A549 (cell line): ENCODE measurements around the gene SESN3. TPM values are rescaled to one million over a fixed set of nuclear protein-coding genes. Genes with fewer than 3 reads are reported as not detected.

Experiments used
- ATAC-seq, 2 experiments: fragments of 200-7000 bp in 1 of 2; fragments of >200 bp in 1 of 2; cut with Nextera tagmentation in 1 of 2; cut with Tn5 transposase in 1 of 2; 3 replicates each; pipeline versions ENCODE4 v1.8.0 to v1.9.1; 2018 to 2020; ENCODE audit warnings: mild to moderate bottlenecking in 1 of 2, moderate library complexity in 1 of 2
- CTCF ChIA-PET: fragments of 300-600 bp; sonication (Branson Sonifier 250); formaldehyde crosslinking; extraction: SDS; loops from one replicate; lab custom pipeline; 2021; ENCODE audit warnings: antibody characterized with exemption, inconsistent platforms; lab: Yijun Ruan, JAX
- POLR2A ChIA-PET: fragments of 350-600 bp; formaldehyde crosslinking; extraction: SDS; loops from one replicate; lab custom pipeline; 2021; ENCODE audit warnings: antibody characterized with exemption, inconsistent platforms; lab: Yijun Ruan, JAX
- DNase-seq, 2 experiments: peaks; one replicate each; pipeline versions ENCODE4 v3.0.0 to v3.0.0-alpha.2; 2011 to 2016; ENCODE audit warnings: low read depth in 1 of 2, low spot score in 1 of 2
- FAIRE-seq: peaks from 2 replicates; lab custom pipeline; 2011; peaks lifted over from hg19 to GRCh38; lab: Jason Lieb, UNC
- H3K27ac ChIP-seq, 2 experiments: fragments of >200 bp; sonication (Bioruptor Twin); formaldehyde crosslinking; 3 replicates each; pipeline ENCODE4 v1.5.1; 2016 to 2017
- H3K4me1 ChIP-seq: fragments of >200 bp; sonication (Bioruptor Twin); formaldehyde crosslinking; 3 replicates; pipeline ENCODE4 v1.6.1; 2016
- H3K4me2 ChIP-seq: fragments of >200 bp; sonication (Bioruptor Twin); formaldehyde crosslinking; 3 replicates; pipeline ENCODE4 v1.6.1; 2016
- H3K4me3 ChIP-seq: fragments of >200 bp; sonication (Bioruptor Twin); formaldehyde crosslinking; 3 replicates; pipeline ENCODE4 v1.5.1; 2016
- H3K9me3 ChIP-seq: fragments of >200 bp; sonication (Bioruptor Twin); formaldehyde crosslinking; 3 replicates; pipeline ENCODE4 v1.6.1; 2016
- CBX2 ChIP-seq: fragments of 200-600 bp; sonication (generic); IDR thresholded peaks from 2 replicates; pipeline ENCODE4 v1.6.1; 2016; ENCODE audit warnings: low read depth, mild to moderate bottlenecking, borderline replicate concordance
- CHD4 ChIP-seq: fragments of 200-600 bp; sonication (generic); IDR thresholded peaks from 2 replicates; pipeline ENCODE4 v1.6.1; 2016; ENCODE audit warnings: antibody characterized with exemption, mild to moderate bottlenecking, borderline replicate concordance
- FOXS1 ChIP-seq: fragments of 250-450 bp; sonication (Bioruptor Pico); IDR thresholded peaks from 2 replicates; pipeline ENCODE4 v1.5.0; 2020; ENCODE audit warnings: mild to moderate bottlenecking, moderate library complexity
- HOXB5 ChIP-seq: fragments of 250-450 bp; sonication (Bioruptor Pico); IDR thresholded peaks from 2 replicates; pipeline ENCODE4 v1.5.0; 2020; ENCODE audit warnings: mild to moderate bottlenecking, moderate library complexity
- JUN ChIP-seq, 2 experiments: fragments of >200 bp; sonication (Bioruptor Twin); formaldehyde crosslinking; IDR thresholded peaks; 2 replicates in 1 of 2; 3 replicates in 1 of 2; pipeline ENCODE4 v1.6.1; 2016 to 2017
- JUNB ChIP-seq: fragments of >200 bp; sonication (Bioruptor Twin); formaldehyde crosslinking; IDR thresholded peaks from 2 replicates; pipeline ENCODE4 v1.6.1; 2016
- KDM1A ChIP-seq: fragments of 200-600 bp; sonication (generic); IDR thresholded peaks from 2 replicates; pipeline ENCODE4 v1.6.1; 2016; ENCODE audit warnings: low read depth, mild to moderate bottlenecking
- KDM5A ChIP-seq: fragments of 200-600 bp; sonication (generic); IDR thresholded peaks from 2 replicates; pipeline ENCODE4 v1.6.1; 2016; ENCODE audit warnings: antibody characterized with exemption, mild to moderate bottlenecking
- MAFK ChIP-seq: fragments of 450-650 bp; IDR thresholded peaks from 2 replicates; pipeline ENCODE4 v1.6.1; 2014; ENCODE audit not compliant: partially characterized antibody
- NFE2L2 ChIP-seq: fragments of 150-350 bp; conservative IDR thresholded peaks from 2 replicates; pipeline ENCODE4 v1.6.1; 2014; ENCODE audit warnings: low read length
- NPAS2 ChIP-seq: fragments of 250-450 bp; sonication (Bioruptor Pico); IDR thresholded peaks from 2 replicates; pipeline ENCODE4 v1.8.0; 2022; ENCODE audit warnings: mild to moderate bottlenecking, moderate library complexity, borderline replicate concordance
- NR3C1 ChIP-seq: fragments of >200 bp; sonication (Bioruptor Twin); formaldehyde crosslinking; IDR thresholded peaks from 3 replicates; pipeline ENCODE4 v1.6.1; 2017
- RARB ChIP-seq: fragments of 250-450 bp; sonication (Bioruptor Pico); IDR thresholded peaks from 2 replicates; pipeline ENCODE4 v1.8.0; 2021; ENCODE audit warnings: mild to moderate bottlenecking, moderate library complexity
- RCOR1 ChIP-seq: fragments of 150-350 bp; IDR thresholded peaks from 2 replicates; pipeline ENCODE4 v1.6.1; 2014; ENCODE audit warnings: antibody characterized with exemption, low read length, low read depth
- RNF2 ChIP-seq: fragments of 200-600 bp; sonication (generic); IDR thresholded peaks from 2 replicates; pipeline ENCODE4 v1.6.1; 2016; ENCODE audit warnings: low read depth, mild to moderate bottlenecking, antibody characterized with exemption, moderate library complexity, borderline replicate concordance
- SREBF2 ChIP-seq: fragments of 450-650 bp; IDR thresholded peaks from 2 replicates; pipeline ENCODE4 v1.6.1; 2014; ENCODE audit warnings: mild to moderate bottlenecking, moderate library complexity
- TP53 ChIP-seq: fragments of 250-450 bp; sonication (Bioruptor Pico); IDR thresholded peaks from 2 replicates; pipeline ENCODE4 v1.5.0; 2021; ENCODE audit warnings: mild to moderate bottlenecking, moderate library complexity
- ZSCAN20 ChIP-seq: fragments of 250-450 bp; sonication (Bioruptor Pico); IDR thresholded peaks from 2 replicates; pipeline ENCODE4 v1.8.0; 2022; ENCODE audit warnings: mild to moderate bottlenecking, moderate library complexity
- WGBS: methylation state at CpG from one replicate; pipeline ENCODE4 v1.1.6; 2017; ENCODE audit errors: missing lambda C conversion rate; 5-methylcytosine and 5-hydroxymethylcytosine counted together
- polyA plus RNA-seq, 4 experiments: library from polyadenylated mRNA; depleted of rRNA in 3 of 4; stranded (reverse); fragments of >200 nt; fragmentation: RNase III in 1 of 4; extraction: RNeasy Plus Mini Kit Qiagen cat#74134 plus additional on column Dnase treatment in 1 of 4; gene quantifications; 2 replicates in 3 of 4; 3 replicates in 1 of 4; pipeline ENCODE4 v1.2.3, GENCODE V29; 2011 to 2017
- TF ChIP-seq, protein P1 (sequence below): fragments of >200 bp; sonication (Bioruptor Twin); formaldehyde crosslinking; IDR thresholded peaks from 3 replicates; pipeline ENCODE4 v1.6.1; 2016
- TF ChIP-seq, protein P2 (sequence below): IDR thresholded peaks from 2 replicates; pipeline ENCODE4 v1.6.1; 2012
- TF ChIP-seq, protein P3 (sequence below): fragments of >200 bp; sonication (Bioruptor Twin); formaldehyde crosslinking; IDR thresholded peaks from 3 replicates; pipeline ENCODE4 v1.5.1; 2016

The SESN3 gene
- polyA plus RNA-seq, 2 of the 4 experiments (the other 2 are of a cell fraction), result 0.35 to 3.6 TPM

DNA sequence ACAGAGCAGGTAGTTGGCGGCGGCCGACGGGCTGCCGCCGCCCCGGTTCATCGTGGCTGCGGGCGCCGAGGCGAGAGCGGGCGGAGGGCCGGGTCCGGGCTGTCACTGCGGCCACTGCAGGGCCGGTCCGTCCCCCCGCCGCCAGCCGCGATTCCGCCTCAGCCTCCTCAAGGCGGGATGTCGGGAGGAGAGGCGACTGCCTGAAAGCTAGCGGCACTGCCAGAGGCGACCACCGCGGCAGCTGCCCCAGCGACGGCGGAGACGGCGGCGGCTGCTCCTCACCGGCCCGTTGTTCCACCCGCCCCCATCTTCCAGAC is 234 bp downstream of the SESN3 start:
- no peak for TF ChIP-seq HOXB5 (CRISPR knock-in tag)
- TF ChIP-seq RARB (CRISPR knock-in tag), result no peak
- no peak for TF ChIP-seq NPAS2 (CRISPR knock-in tag)
- TF ChIP-seq KDM1A, result no peak
- no peak for TF ChIP-seq FOXS1
- no peak for TF ChIP-seq MAFK
- TF ChIP-seq, protein P1, sequence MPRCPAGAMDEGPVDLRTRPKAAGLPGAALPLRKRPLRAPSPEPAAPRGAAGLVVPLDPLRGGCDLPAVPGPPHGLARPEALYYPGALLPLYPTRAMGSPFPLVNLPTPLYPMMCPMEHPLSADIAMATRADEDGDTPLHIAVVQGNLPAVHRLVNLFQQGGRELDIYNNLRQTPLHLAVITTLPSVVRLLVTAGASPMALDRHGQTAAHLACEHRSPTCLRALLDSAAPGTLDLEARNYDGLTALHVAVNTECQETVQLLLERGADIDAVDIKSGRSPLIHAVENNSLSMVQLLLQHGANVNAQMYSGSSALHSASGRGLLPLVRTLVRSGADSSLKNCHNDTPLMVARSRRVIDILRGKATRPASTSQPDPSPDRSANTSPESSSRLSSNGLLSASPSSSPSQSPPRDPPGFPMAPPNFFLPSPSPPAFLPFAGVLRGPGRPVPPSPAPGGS, result no peak
- TF ChIP-seq, protein P2, sequence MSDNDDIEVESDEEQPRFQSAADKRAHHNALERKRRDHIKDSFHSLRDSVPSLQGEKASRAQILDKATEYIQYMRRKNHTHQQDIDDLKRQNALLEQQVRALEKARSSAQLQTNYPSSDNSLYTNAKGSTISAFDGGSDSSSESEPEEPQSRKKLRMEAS, result no peak
- TF ChIP-seq CBX2, result no peak
- no peak for TF ChIP-seq TP53 (CRISPR knock-in tag)
- TF ChIP-seq NR3C1, result no peak
- TF ChIP-seq, protein P3, sequence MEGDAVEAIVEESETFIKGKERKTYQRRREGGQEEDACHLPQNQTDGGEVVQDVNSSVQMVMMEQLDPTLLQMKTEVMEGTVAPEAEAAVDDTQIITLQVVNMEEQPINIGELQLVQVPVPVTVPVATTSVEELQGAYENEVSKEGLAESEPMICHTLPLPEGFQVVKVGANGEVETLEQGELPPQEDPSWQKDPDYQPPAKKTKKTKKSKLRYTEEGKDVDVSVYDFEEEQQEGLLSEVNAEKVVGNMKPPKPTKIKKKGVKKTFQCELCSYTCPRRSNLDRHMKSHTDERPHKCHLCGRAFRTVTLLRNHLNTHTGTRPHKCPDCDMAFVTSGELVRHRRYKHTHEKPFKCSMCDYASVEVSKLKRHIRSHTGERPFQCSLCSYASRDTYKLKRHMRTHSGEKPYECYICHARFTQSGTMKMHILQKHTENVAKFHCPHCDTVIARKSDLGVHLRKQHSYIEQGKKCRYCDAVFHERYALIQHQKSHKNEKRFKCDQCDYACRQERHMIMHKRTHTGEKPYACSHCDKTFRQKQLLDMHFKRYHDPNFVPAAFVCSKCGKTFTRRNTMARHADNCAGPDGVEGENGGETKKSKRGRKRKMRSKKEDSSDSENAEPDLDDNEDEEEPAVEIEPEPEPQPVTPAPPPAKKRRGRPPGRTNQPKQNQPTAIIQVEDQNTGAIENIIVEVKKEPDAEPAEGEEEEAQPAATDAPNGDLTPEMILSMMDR, result no peak
- no peak for TF ChIP-seq RCOR1
- TF ChIP-seq SREBF2, result no peak
- TF ChIP-seq RNF2, result no peak
- TF ChIP-seq KDM5A, result no peak
- no peak for TF ChIP-seq NFE2L2
- TF ChIP-seq CHD4, result no peak
- TF ChIP-seq JUN (IDR thresholded peaks at IDR 0.05), result no peak
- no peak for TF ChIP-seq JUNB
- ATAC-seq (peak; percentile 49 to 58), DNase-seq (peak in 1 of 2 experiments; percentile 7), FAIRE-seq (no peak)
- Histone ChIP-seq H3K4me1 (peaks cover 11% of the 10 kb centered on the region), H3K4me3 (peak overlapping the region; percentile 71), H3K27ac (peak overlapping the region; percentile 51 to 76; a peak in 5 of 6 replicates), H3K9me3 (no peaks in the 10 kb centered on the region), H3K4me2 (peak overlapping the region; percentile 85)
- POLR2A ChIA-PET, result interaction anchor here (0.8 to 1.3 kb wide), 3 partner anchors 14 to 164 kb away, joined by 3 to 4 read pairs (median 3); partner anchors contain the start of gene SRSF8
- CTCF ChIA-PET, result interaction anchor here (0.6 to 2.0 kb wide), 3 partner anchors 11 to 474 kb away, joined by 4 to 6 read pairs (median 4); no protein-coding TSS in a partner anchor
- no CpG with 5 or more reads among the region's 40 CpGs for WGBS

DNA sequence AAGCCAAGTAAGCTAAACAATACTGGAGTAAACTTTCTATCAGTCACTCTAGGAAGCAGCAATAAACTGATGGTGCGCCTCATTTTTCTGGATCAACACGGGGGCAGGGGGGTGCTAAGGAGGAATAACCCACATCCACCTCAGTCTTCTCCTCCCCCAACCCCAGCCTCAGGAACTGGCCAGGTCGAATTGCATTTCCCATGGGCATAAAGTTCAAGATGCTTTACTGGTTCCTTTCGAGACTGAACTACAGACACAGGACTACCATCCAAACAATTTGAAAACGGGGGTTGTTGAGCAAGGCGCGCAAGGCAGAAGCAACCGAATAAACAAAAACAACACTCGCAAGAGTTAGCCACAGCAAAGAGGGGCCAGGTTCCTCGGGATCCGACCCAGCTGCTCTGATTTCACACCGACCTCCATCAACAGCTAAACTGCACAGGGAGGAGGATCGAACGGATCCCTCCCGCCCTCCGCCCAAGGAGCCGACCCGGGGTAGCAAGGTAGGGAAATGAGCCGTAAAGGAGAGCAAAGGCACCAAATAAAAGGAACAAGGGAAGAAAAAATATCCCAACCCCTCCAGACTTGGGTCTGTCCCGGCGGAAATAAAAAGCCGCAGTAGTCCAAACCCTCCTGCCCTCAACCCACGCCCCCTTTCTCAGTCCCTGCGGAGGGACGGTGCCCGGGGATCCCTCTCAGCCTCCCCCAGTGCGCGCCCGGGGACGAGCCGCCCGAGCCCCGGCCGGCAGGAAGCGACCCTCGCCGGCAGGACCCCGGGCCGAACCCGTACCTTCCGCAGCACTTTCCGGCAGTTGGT is 801 bp downstream of the SESN3 start:
- ChIA-PET CTCF (interaction anchor here (1.8 to 2.0 kb wide), 2 partner anchors 11 to 475 kb away, joined by 4 to 6 read pairs; no protein-coding TSS in a partner anchor), POLR2A (interaction anchor here (1.3 kb wide), 1 partner anchor 163 kb away, joined by 3 read pairs; the partner anchor contains the start of gene SRSF8)
- no peak for FAIRE-seq
- Histone ChIP-seq H3K4me2 (peak overlapping the region; percentile 85), H3K27ac (peak overlapping the region; percentile 51 to 76; a peak in 5 of 6 replicates), H3K9me3 (no peaks in the 10 kb centered on the region), H3K4me3 (peak overlapping the region; percentile 71), H3K4me1 (peaks cover 11% of the 10 kb centered on the region)
- 0% methylated on average over 20 of the region's 42 CpGs for WGBS
- peak; percentile 1; the same call in 1 of the 2 replicates for TF ChIP-seq RNF2
- no peak for TF ChIP-seq ZSCAN20 (CRISPR knock-in tag)
- no peak for DNase-seq
- ATAC-seq, result peak; percentile 42 to 52
